ENCODE measurements around the gene HOXC6. TPM values are rescaled to one million over a fixed set of nuclear protein-coding genes. Genes with fewer than 3 reads are reported as not detected.
A peak's percentile ranks its signal among the peaks of the same experiment; 100 is the strongest.
"Not testable (repeated sequence)": the region's sequence is repeated elsewhere in the genome, so short reads cannot be mapped to it uniquely, and the experiment has no call there.

The HOXC6 gene
- total and polyA plus RNA-seq, 9 of the 15 experiments (the other 6 are each of a cell fraction or from before 2014, with no cell fraction given): 0.06 to 4.0 (median 1.4) TPM

GRCh38 chr12:54075974-54076373 is 47.7 kb downstream of the HOXC6 start (continued):
- TF ChIP-seq, protein P1, sequence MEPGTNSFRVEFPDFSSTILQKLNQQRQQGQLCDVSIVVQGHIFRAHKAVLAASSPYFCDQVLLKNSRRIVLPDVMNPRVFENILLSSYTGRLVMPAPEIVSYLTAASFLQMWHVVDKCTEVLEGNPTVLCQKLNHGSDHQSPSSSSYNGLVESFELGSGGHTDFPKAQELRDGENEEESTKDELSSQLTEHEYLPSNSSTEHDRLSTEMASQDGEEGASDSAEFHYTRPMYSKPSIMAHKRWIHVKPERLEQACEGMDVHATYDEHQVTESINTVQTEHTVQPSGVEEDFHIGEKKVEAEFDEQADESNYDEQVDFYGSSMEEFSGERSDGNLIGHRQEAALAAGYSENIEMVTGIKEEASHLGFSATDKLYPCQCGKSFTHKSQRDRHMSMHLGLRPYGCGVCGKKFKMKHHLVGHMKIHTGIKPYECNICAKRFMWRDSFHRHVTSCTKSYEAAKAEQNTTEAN (CRISPR knock-in tag; IDR thresholded peaks at IDR 0.05): no peak
- no peak for TF ChIP-seq TAF9B (IDR thresholded peaks at IDR 0.05; ENCODE audit: partially characterized antibody)
- no peak for TF ChIP-seq ETV1 (tag; conservative IDR thresholded peaks at IDR 0.05; ENCODE audit: low read depth)
- no peak for TF ChIP-seq ZNF518B (CRISPR knock-in tag; IDR thresholded peaks at IDR 0.05)
- TF ChIP-seq ILK (tag; IDR thresholded peaks at IDR 0.05; ENCODE audit: borderline replicate concordance, low read depth): no peak
- no peak for TF ChIP-seq PHF21A (IDR thresholded peaks at IDR 0.05; ENCODE audit: borderline replicate concordance, low read depth)
- TF ChIP-seq NCOR1 (IDR thresholded peaks at IDR 0.05): no peak
- no peak for TF ChIP-seq RBFOX2 (IDR thresholded peaks at IDR 0.05; ENCODE audit: low read depth, low read length)
- TF ChIP-seq MCM3 (IDR thresholded peaks at IDR 0.05): no peak
- no peak for TF ChIP-seq TCFL5 (CRISPR knock-in tag; conservative IDR thresholded peaks at IDR 0.05)

DNA sequence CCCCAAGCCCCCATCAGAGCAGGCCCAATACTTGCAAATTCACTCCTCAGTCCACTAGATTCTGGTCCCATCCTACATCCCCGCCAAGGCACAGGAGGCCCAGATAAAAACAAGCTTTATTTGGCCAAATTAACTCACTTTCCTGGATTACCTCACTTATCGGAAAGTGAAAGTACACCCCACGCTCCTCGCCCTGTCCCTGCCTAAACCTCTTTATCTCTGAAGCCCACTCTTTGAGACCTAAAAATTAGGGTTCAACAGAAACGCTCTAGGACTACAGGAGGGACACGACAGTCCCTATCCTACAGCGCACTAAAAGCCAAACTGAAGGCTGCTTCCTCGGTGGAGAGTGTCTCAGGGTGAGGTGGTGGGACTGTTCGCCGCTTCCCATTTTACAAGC is 49.6 kb downstream of the HOXC6 start:
- BruUV-seq (replicated peaks); POLR2A ChIA-PET: not testable (repeated sequence)

GRCh38 chr12:54079115-54079514 is 50.9 kb downstream of the HOXC6 start:
- BruUV-seq (replicated peaks); ATAC-seq; in situ Hi-C loops (cut with MboI); H3K27ac ChIP-seq (ENCODE audit: extremely low read depth, low read depth, low read length); H3K36me3 ChIP-seq (ENCODE audit: control insufficient read depth, insufficient read depth, low read length); DNase-seq (ENCODE audit: extremely low read depth in 1 of 4, low spot score in 3 of 4); H4K20me1 ChIP-seq (replicated peaks; ENCODE audit: control insufficient read depth, insufficient read depth, low read length); intact Hi-C loops (cut with micrococcal nuclease); H3K4me2 ChIP-seq (ENCODE audit: insufficient read depth, low read length); FAIRE-seq; CTCF ChIA-PET (ENCODE audit: low intra/inter-chr PET ratio); H3K9me3 ChIP-seq (replicated peaks; ENCODE audit: control insufficient read depth, insufficient read depth, low read depth, low read length); H3K27me3 ChIP-seq (ENCODE audit: control insufficient read depth in 2 of 2, insufficient read depth in 2 of 2, low read length in 2 of 2); H3K4me3 ChIP-seq; H2AFZ ChIP-seq (ENCODE audit: low read depth, low read length); H3K4me1 ChIP-seq (replicated peaks in 1 of 2; ENCODE audit: control insufficient read depth in 2 of 2, insufficient read depth in 2 of 2, low read length in 2 of 2); H3K9me1 ChIP-seq (ENCODE audit: control insufficient read depth, insufficient read depth, low read length); H3K9ac ChIP-seq (ENCODE audit: insufficient read depth in 1 of 2, low read depth in 2 of 2, low read length in 2 of 2); H3K79me2 ChIP-seq (ENCODE audit: control insufficient read depth, insufficient read depth, low read length): not testable (repeated sequence)
- POLR2A ChIA-PET: interaction anchor here (0.6 kb wide), 2 partner anchors 20 to 92 kb away, joined by 3 read pairs; no protein-coding TSS in a partner anchor
- 60% methylated on average over 7 of the region's 9 CpGs for WGBS (ENCODE audit: insufficient coverage, low coverage, missing lambda C conversion rate)

More for the DNA sequence above, 49.6 kb downstream of the HOXC6 start:
- H4K20me1 ChIP-seq (replicated peaks; ENCODE audit: control insufficient read depth, insufficient read depth, low read length); H3K9me1 ChIP-seq (ENCODE audit: control insufficient read depth, insufficient read depth, low read length); H3K27me3 ChIP-seq (ENCODE audit: control insufficient read depth in 2 of 2, insufficient read depth in 2 of 2, low read length in 2 of 2); FAIRE-seq; H3K9me3 ChIP-seq (replicated peaks; ENCODE audit: control insufficient read depth, insufficient read depth, low read depth, low read length); intact Hi-C loops (cut with micrococcal nuclease); H3K36me3 ChIP-seq (ENCODE audit: control insufficient read depth, insufficient read depth, low read length); H3K4me3 ChIP-seq; H3K79me2 ChIP-seq (ENCODE audit: control insufficient read depth, insufficient read depth, low read length); ATAC-seq; H3K4me1 ChIP-seq (replicated peaks in 1 of 2; ENCODE audit: control insufficient read depth in 2 of 2, insufficient read depth in 2 of 2, low read length in 2 of 2); in situ Hi-C loops (cut with MboI); CTCF ChIA-PET (ENCODE audit: low intra/inter-chr PET ratio): not testable (repeated sequence)
- DNase-seq (ENCODE audit: extremely low read depth in 1 of 4, low spot score in 3 of 4): peak in 1 of 4 experiments; percentile 13
- peak overlapping the region; percentile 39; the same call in 1 of the 3 replicates for H3K27ac ChIP-seq (ENCODE audit: extremely low read depth, low read depth, low read length)
- 22% methylated on average over 10 of the region's 10 CpGs for WGBS (ENCODE audit: insufficient coverage, low coverage, missing lambda C conversion rate)
- peak overlapping the region; percentile 60 for H3K4me2 ChIP-seq (ENCODE audit: insufficient read depth, low read length)
- H3K9ac ChIP-seq (ENCODE audit: insufficient read depth in 1 of 2, low read depth in 2 of 2, low read length in 2 of 2): peak overlapping the region in 1 of 2 experiments; percentile 85; a peak in 1 of 4 replicates
- H2AFZ ChIP-seq (ENCODE audit: low read depth, low read length): peak overlapping the region; percentile 78
